ENCODE measurements around the gene FRMD8.

DNA sequence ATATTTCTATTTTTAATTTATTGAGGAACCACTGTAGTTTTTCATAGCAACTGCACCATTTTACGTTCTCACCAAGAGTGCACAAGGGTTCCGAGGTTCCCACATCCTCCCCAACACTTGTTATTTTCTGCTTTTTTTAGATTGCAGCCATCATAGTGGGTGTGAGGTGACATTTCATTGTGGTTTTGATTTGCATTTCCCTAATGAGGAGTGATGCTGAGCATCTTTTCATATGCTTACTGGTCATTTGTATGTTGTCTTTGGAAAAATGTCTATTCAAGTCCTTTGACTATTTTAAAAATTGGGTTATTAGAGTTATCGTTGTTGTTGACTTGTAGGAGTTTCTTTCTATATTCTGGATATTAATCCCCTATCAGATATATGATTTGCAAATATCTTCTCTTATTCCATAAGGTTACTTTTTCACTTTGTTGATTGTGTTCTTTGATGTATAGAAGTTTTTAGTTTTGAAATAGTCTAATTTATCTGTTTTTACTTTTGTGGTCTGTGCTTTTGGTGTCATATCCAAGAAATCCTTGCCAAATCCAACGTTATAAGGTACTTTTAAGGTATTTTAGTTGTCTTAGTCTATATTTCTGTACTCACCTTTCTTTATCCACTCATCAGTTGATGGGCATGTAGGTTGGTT is 45.1 kb downstream of the FRMD8 start:
- TF ChIP-seq, protein P1, sequence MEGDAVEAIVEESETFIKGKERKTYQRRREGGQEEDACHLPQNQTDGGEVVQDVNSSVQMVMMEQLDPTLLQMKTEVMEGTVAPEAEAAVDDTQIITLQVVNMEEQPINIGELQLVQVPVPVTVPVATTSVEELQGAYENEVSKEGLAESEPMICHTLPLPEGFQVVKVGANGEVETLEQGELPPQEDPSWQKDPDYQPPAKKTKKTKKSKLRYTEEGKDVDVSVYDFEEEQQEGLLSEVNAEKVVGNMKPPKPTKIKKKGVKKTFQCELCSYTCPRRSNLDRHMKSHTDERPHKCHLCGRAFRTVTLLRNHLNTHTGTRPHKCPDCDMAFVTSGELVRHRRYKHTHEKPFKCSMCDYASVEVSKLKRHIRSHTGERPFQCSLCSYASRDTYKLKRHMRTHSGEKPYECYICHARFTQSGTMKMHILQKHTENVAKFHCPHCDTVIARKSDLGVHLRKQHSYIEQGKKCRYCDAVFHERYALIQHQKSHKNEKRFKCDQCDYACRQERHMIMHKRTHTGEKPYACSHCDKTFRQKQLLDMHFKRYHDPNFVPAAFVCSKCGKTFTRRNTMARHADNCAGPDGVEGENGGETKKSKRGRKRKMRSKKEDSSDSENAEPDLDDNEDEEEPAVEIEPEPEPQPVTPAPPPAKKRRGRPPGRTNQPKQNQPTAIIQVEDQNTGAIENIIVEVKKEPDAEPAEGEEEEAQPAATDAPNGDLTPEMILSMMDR (IDR thresholded peaks at IDR 0.05) = no peak
- TF ChIP-seq POLR2A (IDR thresholded peaks at IDR 0.05) = no peak
